Astrocyte (in vitro differentiated cells and primary cell): ENCODE measurements around the gene RBPJ. TPM values are rescaled to one million over a fixed set of nuclear protein-coding genes. Genes with fewer than 3 reads are reported as not detected.
A peak's percentile ranks its signal among the peaks of the same experiment; 100 is the strongest.

ENCODE experiments used
- DNase-seq: peaks from one replicate; pipeline ENCODE4 v3.0.0-alpha.2; 2010; ENCODE audit warnings: low read depth
- FAIRE-seq: peaks from 2 replicates; lab custom pipeline; 2011; peaks lifted over from hg19 to GRCh38; lab: Jason Lieb, UNC
- H2AFZ ChIP-seq: 2 replicates; pipeline ENCODE4 v1.6.0; 2012; ENCODE audit warnings: low read depth, low read length, inconsistent platforms
- H3K27ac ChIP-seq: 2 replicates; pipeline ENCODE4 v1.5.1; 2011; ENCODE audit warnings: low read depth, low read length, inconsistent platforms
- H3K27me3 ChIP-seq: 2 replicates; pipeline ENCODE4 v1.6.0; 2011; ENCODE audit warnings: low read length, inconsistent platforms; ENCODE audit not compliant: insufficient read depth
- H3K36me3 ChIP-seq: 2 replicates; pipeline ENCODE4 v1.5.1; 2011; ENCODE audit warnings: low read length, inconsistent platforms; ENCODE audit not compliant: insufficient read depth
- H3K4me1 ChIP-seq: 2 replicates; pipeline ENCODE4 v1.5.1; 2011; ENCODE audit warnings: low read length, inconsistent platforms; ENCODE audit not compliant: insufficient read depth
- H3K4me2 ChIP-seq: 2 replicates; pipeline ENCODE4 v1.6.0; 2012; ENCODE audit warnings: low read length, inconsistent platforms
- H3K4me3 ChIP-seq: 2 replicates; pipeline ENCODE4 v1.5.1; 2011; ENCODE audit warnings: low read depth, mild to moderate bottlenecking, low read length, inconsistent platforms; ENCODE audit not compliant: insufficient read depth
- H3K79me2 ChIP-seq: 2 replicates; pipeline ENCODE4 v1.6.0; 2012; ENCODE audit warnings: mild to moderate bottlenecking, low read length, inconsistent platforms; ENCODE audit not compliant: insufficient read depth
- H3K9ac ChIP-seq: 2 replicates; pipeline ENCODE4 v1.6.0; 2012; ENCODE audit warnings: mild to moderate bottlenecking, low read length, inconsistent platforms
- H3K9me3 ChIP-seq: 2 replicates; pipeline ENCODE4 v1.5.1; 2012; ENCODE audit warnings: low read depth, mild to moderate bottlenecking, low read length, inconsistent platforms; ENCODE audit not compliant: insufficient read depth
- H4K20me1 ChIP-seq: 2 replicates; pipeline ENCODE4 v1.6.0; 2012; ENCODE audit warnings: low read length, inconsistent platforms; ENCODE audit not compliant: insufficient read depth
- H3K27ac Mint-ChIP-seq: one replicate; pipeline ENCODE4 v1.8.0; 2021; ENCODE audit warnings: mild to moderate bottlenecking, mixed read lengths; ENCODE audit not compliant: unreplicated experiment
- H3K27me3 Mint-ChIP-seq: one replicate; pipeline ENCODE4 v1.8.0; 2021; ENCODE audit warnings: low read depth, mixed read lengths; ENCODE audit not compliant: unreplicated experiment
- H3K36me3 Mint-ChIP-seq: one replicate; pipeline ENCODE4 v1.8.0; 2021; ENCODE audit warnings: low read depth, mixed read lengths; ENCODE audit not compliant: unreplicated experiment
- H3K4me1 Mint-ChIP-seq: one replicate; pipeline ENCODE4 v1.8.0; 2021; ENCODE audit warnings: low read depth, mixed read lengths; ENCODE audit not compliant: unreplicated experiment
- H3K4me3 Mint-ChIP-seq: one replicate; pipeline ENCODE4 v1.8.0; 2021; ENCODE audit warnings: mild to moderate bottlenecking, moderate library complexity, mixed read lengths; ENCODE audit not compliant: unreplicated experiment
- H3K9me3 Mint-ChIP-seq: one replicate; pipeline ENCODE4 v1.8.0; 2021; ENCODE audit warnings: mild to moderate bottlenecking, mixed read lengths; ENCODE audit not compliant: unreplicated experiment
- EZH2 ChIP-seq: IDR thresholded peaks from 2 replicates; pipeline ENCODE4 v1.6.1; 2012; ENCODE audit warnings: mild to moderate bottlenecking, low read length, inconsistent platforms; ENCODE audit not compliant: insufficient read depth
- total RNA-seq: library from RNA; stranded (reverse); gene quantifications from 2 replicates; pipeline ENCODE4 v1.2.1, GENCODE V29; 2021
- TF ChIP-seq, protein P1 (sequence below): IDR thresholded peaks from 2 replicates; pipeline ENCODE4 v1.5.1; 2011; ENCODE audit warnings: low read depth, mild to moderate bottlenecking, inconsistent platforms, low read length, moderate library complexity; ENCODE audit not compliant: insufficient read depth

The RBPJ gene
- total RNA-seq, 1 donor from 2014 or later = 96.3 TPM

DNA sequence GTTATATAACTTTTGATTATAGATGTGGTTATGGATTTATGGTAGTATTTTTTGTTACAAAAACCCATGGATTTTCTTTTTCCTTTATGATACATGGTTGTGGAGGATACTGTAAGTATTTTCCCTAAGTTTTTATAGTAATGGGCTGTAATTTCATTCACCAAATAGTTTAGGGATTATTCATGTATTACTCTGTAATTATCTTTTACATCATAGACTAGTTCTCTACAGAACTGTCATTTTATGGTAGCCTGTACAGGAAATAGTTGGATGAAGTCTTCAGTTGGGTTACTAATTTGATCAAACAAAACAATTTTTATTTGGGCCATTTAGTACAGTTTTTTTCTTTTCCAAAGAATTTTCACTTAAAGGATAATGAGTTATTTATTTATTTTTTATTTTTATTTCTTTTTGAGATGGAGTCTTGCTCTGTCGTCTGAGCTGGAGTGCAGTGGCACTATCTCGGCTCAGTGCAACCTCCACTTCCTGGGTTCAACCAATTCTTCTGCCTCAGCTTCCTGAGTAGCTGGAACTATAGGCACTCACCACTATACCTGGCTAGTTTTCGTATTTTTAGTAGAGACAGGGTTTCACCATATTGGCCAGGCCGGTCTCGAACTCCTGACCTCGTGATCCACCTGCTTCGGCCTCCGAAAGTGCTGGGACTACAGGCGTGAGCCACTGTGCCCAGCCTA lies 42.1 kb downstream of the RBPJ start:
- H3K9me3 ChIP-seq = no peaks in the 10 kb centered on the region
- no peaks in the 10 kb centered on the region for H3K9me3 Mint-ChIP-seq
- H3K9ac ChIP-seq = no peak overlapping the region
- no peak for TF ChIP-seq EZH2
- TF ChIP-seq, protein P1, sequence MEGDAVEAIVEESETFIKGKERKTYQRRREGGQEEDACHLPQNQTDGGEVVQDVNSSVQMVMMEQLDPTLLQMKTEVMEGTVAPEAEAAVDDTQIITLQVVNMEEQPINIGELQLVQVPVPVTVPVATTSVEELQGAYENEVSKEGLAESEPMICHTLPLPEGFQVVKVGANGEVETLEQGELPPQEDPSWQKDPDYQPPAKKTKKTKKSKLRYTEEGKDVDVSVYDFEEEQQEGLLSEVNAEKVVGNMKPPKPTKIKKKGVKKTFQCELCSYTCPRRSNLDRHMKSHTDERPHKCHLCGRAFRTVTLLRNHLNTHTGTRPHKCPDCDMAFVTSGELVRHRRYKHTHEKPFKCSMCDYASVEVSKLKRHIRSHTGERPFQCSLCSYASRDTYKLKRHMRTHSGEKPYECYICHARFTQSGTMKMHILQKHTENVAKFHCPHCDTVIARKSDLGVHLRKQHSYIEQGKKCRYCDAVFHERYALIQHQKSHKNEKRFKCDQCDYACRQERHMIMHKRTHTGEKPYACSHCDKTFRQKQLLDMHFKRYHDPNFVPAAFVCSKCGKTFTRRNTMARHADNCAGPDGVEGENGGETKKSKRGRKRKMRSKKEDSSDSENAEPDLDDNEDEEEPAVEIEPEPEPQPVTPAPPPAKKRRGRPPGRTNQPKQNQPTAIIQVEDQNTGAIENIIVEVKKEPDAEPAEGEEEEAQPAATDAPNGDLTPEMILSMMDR = no peak
- H4K20me1 ChIP-seq = peaks cover 41% of the 10 kb centered on the region
- no peaks in the 10 kb centered on the region for H3K36me3 ChIP-seq
- H3K27ac ChIP-seq = peak overlapping the region; percentile 6
- no peak overlapping the region for H3K27ac Mint-ChIP-seq
- H3K27me3 Mint-ChIP-seq = no peaks in the 10 kb centered on the region
- no peak overlapping the region for H3K4me2 ChIP-seq
- FAIRE-seq = no peak
- peak; percentile 43 for DNase-seq
- no peak overlapping the region for H3K4me3 ChIP-seq
- peaks cover 7% of the 10 kb centered on the region for H3K4me1 ChIP-seq
- H2AFZ ChIP-seq = no peak overlapping the region
- H3K4me3 Mint-ChIP-seq = no peak overlapping the region
- no peaks in the 10 kb centered on the region for H3K36me3 Mint-ChIP-seq
- peaks cover 36% of the 10 kb centered on the region for H3K4me1 Mint-ChIP-seq
- H3K27me3 ChIP-seq = no peaks in the 10 kb centered on the region
- H3K79me2 ChIP-seq = peaks cover 98% of the 10 kb centered on the region

DNA sequence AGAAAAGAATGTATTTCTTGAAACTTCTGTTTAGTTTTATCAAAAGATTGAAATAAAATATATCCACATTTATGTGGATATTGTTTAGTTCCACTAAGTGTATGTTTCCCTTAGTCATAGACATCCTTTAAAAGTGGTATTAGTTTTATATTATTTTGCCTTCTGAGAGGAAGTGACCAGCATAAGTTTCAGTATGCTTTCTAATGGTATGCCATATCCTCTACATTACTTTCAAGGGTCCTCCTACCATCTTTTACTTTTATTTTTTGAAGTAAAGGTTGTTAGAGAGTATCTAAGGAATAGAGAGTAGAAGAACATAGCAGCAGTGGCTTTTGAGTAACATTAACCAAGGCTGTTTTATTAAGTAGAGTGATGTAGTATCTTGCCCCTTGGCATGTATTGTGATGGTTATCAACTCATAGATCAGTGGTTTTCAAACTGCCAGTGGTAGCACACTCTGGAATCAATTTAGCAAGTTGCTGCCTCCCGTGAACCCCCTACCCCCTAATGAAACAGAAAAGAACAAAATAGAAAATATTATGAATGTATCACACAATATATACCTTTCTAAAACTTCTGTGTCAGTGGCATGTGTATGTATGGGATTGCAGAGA lies 44.8 kb downstream of the RBPJ start:
- DNase-seq = no peak

More for the DNA sequence above, 44.8 kb downstream of the RBPJ start:
- H3K27me3 Mint-ChIP-seq = no peaks in the 10 kb centered on the region
- Histone ChIP-seq H3K4me2 (no peak overlapping the region), H3K36me3 (no peaks in the 10 kb centered on the region), H3K27me3 (no peaks in the 10 kb centered on the region), H3K27ac (no peak overlapping the region), H3K4me3 (no peak overlapping the region), H3K79me2 (peaks cover 96% of the 10 kb centered on the region), H3K9me3 (no peaks in the 10 kb centered on the region), H2AFZ (no peak overlapping the region), H3K4me1 (peaks cover 13% of the 10 kb centered on the region), H4K20me1 (peaks cover 44% of the 10 kb centered on the region), H3K9ac (no peak overlapping the region)
- H3K4me3 Mint-ChIP-seq = no peak overlapping the region
- peak; percentile 47 for FAIRE-seq
- H3K27ac Mint-ChIP-seq = no peak overlapping the region
- TF ChIP-seq, protein P1 = no peak
- TF ChIP-seq EZH2 = no peak
- H3K4me1 Mint-ChIP-seq = peaks cover 54% of the 10 kb centered on the region
- no peaks in the 10 kb centered on the region for H3K9me3 Mint-ChIP-seq
- no peaks in the 10 kb centered on the region for H3K36me3 Mint-ChIP-seq
